CD4-positive, alpha-beta T cell (primary cell): ENCODE measurements around the gene KLRF2. TPM values are rescaled to one million over a fixed set of nuclear protein-coding genes. Genes with fewer than 3 reads are reported as not detected.

Experiments
- ATAC-seq: fragments of 200-7000 bp; cut with Tn5 transposase; one replicate; pipeline ENCODE4 v1.10.0; 2022; ENCODE audit warnings: mild to moderate bottlenecking; ENCODE audit not compliant: poor library complexity
- CTCF ChIA-PET: fragments of 350-600 bp; sonication (Branson Sonifier 250); formaldehyde crosslinking; loops from one replicate; lab custom pipeline; 2021; ENCODE audit warnings: antibody characterized with exemption, inconsistent platforms; lab: Charles Lee
- POLR2A ChIA-PET: fragments of 350-600 bp; sonication (Branson Sonifier 250); formaldehyde crosslinking; loops from one replicate; lab custom pipeline; 2021; ENCODE audit warnings: antibody characterized with exemption, inconsistent platforms; lab: Charles Lee
- DNase-seq, 14 experiments: peaks; one replicate each; pipeline ENCODE4 v3.0.0-alpha.2; 2013 to 2020; ENCODE audit warnings: mixed read lengths in 2 of 14
- H3K27ac ChIP-seq, 2 donors: one replicate each; pipeline versions ENCODE4 v1.5.1 to v1.7.0; 2013; ENCODE audit warnings: low read length in 2 of 2, low read depth in 1 of 2, mild to moderate bottlenecking in 1 of 2
- H3K27me3 ChIP-seq, 2 experiments: 1 replicate in 1 of 2; 2 replicates in 1 of 2; pipeline versions ENCODE4 v1.6.1 to v1.7.0; 2013; ENCODE audit warnings: low read length in 2 of 2, control low read depth in 1 of 2, mild to moderate bottlenecking in 1 of 2, moderate library complexity in 1 of 2; ENCODE audit not compliant: insufficient read depth in 2 of 2, control insufficient read depth in 1 of 2
- H3K36me3 ChIP-seq: one replicate; pipeline ENCODE4 v1.6.1; 2013; ENCODE audit warnings: low read length, control low read depth; ENCODE audit not compliant: insufficient read depth
- H3K4me1 ChIP-seq: one replicate; pipeline ENCODE4 v1.6.1; 2013; ENCODE audit warnings: low read length, control low read depth; ENCODE audit not compliant: insufficient read depth
- H3K4me3 ChIP-seq: one replicate; pipeline ENCODE4 v1.5.1; 2013; ENCODE audit warnings: mild to moderate bottlenecking, low read length, moderate library complexity
- H3K9me3 ChIP-seq, 2 experiments: 1 replicate in 1 of 2; 2 replicates in 1 of 2; pipeline versions ENCODE4 v1.6.1 to v1.7.0; 2013; ENCODE audit warnings: low read length in 2 of 2, mild to moderate bottlenecking in 2 of 2, control low read depth in 1 of 2, moderate library complexity in 1 of 2; ENCODE audit not compliant: control insufficient read depth in 1 of 2, insufficient read depth in 1 of 2
- H3K27ac Mint-ChIP-seq: one replicate; pipeline ENCODE4 v1.8.0; 2020; ENCODE audit warnings: mixed read lengths
- H3K27me3 Mint-ChIP-seq: one replicate; pipeline ENCODE4 v1.8.0; 2021; ENCODE audit warnings: mixed read lengths
- H3K36me3 Mint-ChIP-seq: one replicate; pipeline ENCODE4 v1.8.0; 2021; ENCODE audit warnings: low read depth, mixed read lengths
- H3K4me1 Mint-ChIP-seq: one replicate; pipeline ENCODE4 v1.8.0; 2021; ENCODE audit warnings: low read depth, mixed read lengths
- H3K4me3 Mint-ChIP-seq: one replicate; pipeline ENCODE4 v1.8.0; 2020; ENCODE audit warnings: mild to moderate bottlenecking, mixed read lengths
- H3K9me3 Mint-ChIP-seq: one replicate; pipeline ENCODE4 v1.8.0; 2020; ENCODE audit warnings: mixed read lengths
- intact Hi-C, 2 experiments: fragments of 100-400 bp; cut with DNase I in 1 of 2; cut with micrococcal nuclease in 1 of 2; formaldehyde crosslinking; loops; one replicate each; pipeline versions ENCODE4 v1.15.1 to v1.9.0; 2023 to 2025; cut with DNase I, micrococcal nuclease
- total RNA-seq, 174 experiments: library from RNA in 2 of 174; stranded (reverse) in 2 of 174; gene quantifications; one replicate each; pipeline ENCODE4 v1.2.3 and lab custom pipeline; 2021 to 2026
- TF ChIP-seq, protein P1 (sequence below): fragments of 200-600 bp; IDR thresholded peaks from one replicate; pipeline ENCODE4 v1.8.0; 2022; ENCODE audit warnings: antibody characterized with exemption, mild to moderate bottlenecking

Gene KLRF2
- total RNA-seq, 2 experiments from 2014 or later, result not detected

DNA sequence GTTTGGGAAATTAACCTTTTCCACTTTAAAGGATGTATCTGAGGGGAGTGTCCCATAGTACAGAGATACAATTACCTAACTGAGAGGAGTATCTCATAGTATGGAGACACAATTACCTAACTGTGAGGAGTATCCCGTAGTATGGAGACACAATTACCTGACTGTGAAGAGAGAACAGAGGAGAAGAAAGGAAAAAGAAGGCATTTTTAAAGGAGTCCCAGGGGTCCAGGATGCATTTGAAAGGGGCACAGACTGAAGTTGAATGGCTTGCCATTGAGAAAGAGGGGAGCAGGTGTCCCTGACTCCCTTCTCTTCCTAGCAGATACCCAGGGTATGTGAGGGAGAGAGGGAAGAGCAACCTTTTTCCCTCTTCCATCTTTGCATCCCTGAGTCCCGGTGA is 17.9 kb downstream of the KLRF2 start:
- Histone ChIP-seq H3K9me3 (peaks cover 6 to 12% of the 10 kb centered on the region in 2 experiments), H3K4me3 (no peak overlapping the region), H3K4me1 (no peaks in the 10 kb centered on the region), H3K27ac (no peak overlapping the region), H3K27me3 (no peaks in the 10 kb centered on the region), H3K36me3 (no peaks in the 10 kb centered on the region)
- intact Hi-C loops, result no loop called here
- no peaks in the 10 kb centered on the region for H3K27me3 Mint-ChIP-seq
- H3K9me3 Mint-ChIP-seq, result peaks cover 10% of the 10 kb centered on the region
- TF ChIP-seq, protein P1, sequence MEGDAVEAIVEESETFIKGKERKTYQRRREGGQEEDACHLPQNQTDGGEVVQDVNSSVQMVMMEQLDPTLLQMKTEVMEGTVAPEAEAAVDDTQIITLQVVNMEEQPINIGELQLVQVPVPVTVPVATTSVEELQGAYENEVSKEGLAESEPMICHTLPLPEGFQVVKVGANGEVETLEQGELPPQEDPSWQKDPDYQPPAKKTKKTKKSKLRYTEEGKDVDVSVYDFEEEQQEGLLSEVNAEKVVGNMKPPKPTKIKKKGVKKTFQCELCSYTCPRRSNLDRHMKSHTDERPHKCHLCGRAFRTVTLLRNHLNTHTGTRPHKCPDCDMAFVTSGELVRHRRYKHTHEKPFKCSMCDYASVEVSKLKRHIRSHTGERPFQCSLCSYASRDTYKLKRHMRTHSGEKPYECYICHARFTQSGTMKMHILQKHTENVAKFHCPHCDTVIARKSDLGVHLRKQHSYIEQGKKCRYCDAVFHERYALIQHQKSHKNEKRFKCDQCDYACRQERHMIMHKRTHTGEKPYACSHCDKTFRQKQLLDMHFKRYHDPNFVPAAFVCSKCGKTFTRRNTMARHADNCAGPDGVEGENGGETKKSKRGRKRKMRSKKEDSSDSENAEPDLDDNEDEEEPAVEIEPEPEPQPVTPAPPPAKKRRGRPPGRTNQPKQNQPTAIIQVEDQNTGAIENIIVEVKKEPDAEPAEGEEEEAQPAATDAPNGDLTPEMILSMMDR, result no peak
- H3K4me1 Mint-ChIP-seq, result no peaks in the 10 kb centered on the region
- POLR2A ChIA-PET, result no interaction called here
- ATAC-seq (no peak), DNase-seq (no peak)
- no peak overlapping the region for H3K4me3 Mint-ChIP-seq
- CTCF ChIA-PET, result no interaction called here
- peaks cover 10% of the 10 kb centered on the region for H3K36me3 Mint-ChIP-seq
- H3K27ac Mint-ChIP-seq, result no peak overlapping the region

DNA sequence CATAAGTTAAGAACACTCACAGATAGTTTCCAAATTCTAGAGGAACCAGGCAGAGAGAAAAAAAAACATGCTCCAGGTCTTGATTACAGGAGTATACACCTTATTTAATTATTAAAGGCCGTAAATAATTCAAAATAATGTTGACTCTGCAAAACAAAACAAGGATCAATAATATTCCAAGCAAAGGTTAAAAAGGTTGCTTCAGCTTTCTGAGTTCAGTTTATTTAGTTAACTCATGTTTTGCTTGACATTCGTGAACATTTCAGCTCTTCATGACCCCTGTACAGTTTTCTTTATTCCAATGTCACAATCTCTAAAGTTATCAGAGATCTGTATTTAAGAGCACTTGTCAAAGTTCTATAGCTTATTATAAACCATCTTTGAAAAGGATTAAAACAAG is 19.6 kb downstream of the KLRF2 start:
- peaks cover 6 to 12% of the 10 kb centered on the region in 2 experiments for H3K9me3 ChIP-seq
- intact Hi-C loops, result no loop called here
- Mint-ChIP-seq H3K27me3 (no peaks in the 10 kb centered on the region), H3K9me3 (peaks cover 10% of the 10 kb centered on the region), H3K4me3 (no peak overlapping the region), H3K27ac (no peak overlapping the region), H3K36me3 (peaks cover 10% of the 10 kb centered on the region), H3K4me1 (peaks cover 7% of the 10 kb centered on the region)
- DNase-seq (no peak), ATAC-seq (no peak)
- H3K27ac ChIP-seq, result no peak overlapping the region
- H3K4me3 ChIP-seq, result no peak overlapping the region
- ChIA-PET POLR2A (interaction anchor here (1.0 to 1.3 kb wide), 2 partner anchors 32 to 37 kb away, joined by 3 read pairs; partner anchors contain the start of gene CLEC2B), CTCF (no interaction called here)
- TF ChIP-seq, protein P1, result no peak
- H3K4me1 ChIP-seq, result peaks cover 2% of the 10 kb centered on the region
- H3K27me3 ChIP-seq, result no peaks in the 10 kb centered on the region
- no peaks in the 10 kb centered on the region for H3K36me3 ChIP-seq

GRCh38 chr12:9902539-9903228 is 21.4 kb downstream of the KLRF2 start:
- Mint-ChIP-seq H3K4me1 (peaks cover 24% of the 10 kb centered on the region), H3K27me3 (no peaks in the 10 kb centered on the region), H3K27ac (no peak overlapping the region), H3K9me3 (peaks cover 13% of the 10 kb centered on the region), H3K36me3 (peaks cover 13% of the 10 kb centered on the region), H3K4me3 (no peak overlapping the region)
- intact Hi-C loops, result no loop called here
- Histone ChIP-seq H3K27ac (no peak overlapping the region), H3K4me3 (no peak overlapping the region), H3K27me3 (no peaks in the 10 kb centered on the region), H3K9me3 (peaks cover 6 to 12% of the 10 kb centered on the region in 2 experiments), H3K4me1 (peaks cover 12% of the 10 kb centered on the region), H3K36me3 (no peaks in the 10 kb centered on the region)
- ATAC-seq (no peak), DNase-seq (no peak)
- TF ChIP-seq, protein P1, result no peak
- ChIA-PET CTCF (interaction anchor here (0.7 to 1.0 kb wide), 2 partner anchors 25 to 41 kb away, joined by 3 read pairs; no protein-coding TSS in a partner anchor), POLR2A (interaction anchor here (0.7 kb wide), 1 partner anchor 99 kb away, joined by 3 read pairs; no protein-coding TSS in a partner anchor)
